Spinal cord (tissue), 10 donors: Measurements from ENCODE around the gene TBC1D22A. TPM values are rescaled to one million over a fixed set of nuclear protein-coding genes. Genes with fewer than 3 reads are reported as not detected.

ENCODE experiments used
- DNase-seq, 6 donors: peaks; one replicate each; pipeline versions ENCODE4 v3.0.0 to v3.0.0-alpha.2; 2013 to 2015; ENCODE audit warnings: low spot score in 6 of 6, low read depth in 4 of 6
- H3K27ac ChIP-seq: one replicate; pipeline ENCODE4 v1.5.1; 2013; ENCODE audit warnings: low read depth, low read length, control low read depth
- H3K27me3 ChIP-seq: one replicate; pipeline ENCODE4 v1.6.1; 2013; ENCODE audit warnings: low read length; ENCODE audit not compliant: control insufficient read depth, insufficient read depth
- H3K36me3 ChIP-seq: one replicate; pipeline ENCODE4 v1.6.1; 2013; ENCODE audit warnings: low read length; ENCODE audit not compliant: control insufficient read depth, insufficient read depth
- H3K4me1 ChIP-seq: one replicate; pipeline ENCODE4 v1.6.1; 2013; ENCODE audit warnings: low read length; ENCODE audit not compliant: control insufficient read depth, insufficient read depth
- H3K4me3 ChIP-seq: one replicate; pipeline ENCODE4 v1.5.1; 2013; ENCODE audit warnings: low read depth, low read length, control low read depth
- H3K9me3 ChIP-seq: one replicate; pipeline ENCODE4 v1.6.1; 2013; ENCODE audit warnings: low read length; ENCODE audit not compliant: control insufficient read depth, insufficient read depth
- WGBS: methylation state at CpG from one replicate; pipeline ENCODE4 v1.1.5; 2013; ENCODE audit warnings: missing lambda C conversion rate; ENCODE audit not compliant: insufficient coverage; 5-methylcytosine and 5-hydroxymethylcytosine counted together
- polyA plus RNA-seq, 2 donors: library from polyadenylated mRNA; unstranded; fragments of 120-200 nt; gene quantifications; one replicate each; pipeline ENCODE4 v1.2.1, GENCODE V29; 2013; ENCODE audit not compliant: insufficient read length in 2 of 2
- total RNA-seq, 2 donors: library from RNA; depleted of rRNA in 1 of 2; stranded (reverse); fragments of 120-200 nt in 1 of 2; fragments of >200 nt in 1 of 2; gene quantifications; one replicate each; pipeline versions ENCODE4 v1.2.3 to v1.2.4, GENCODE V29; 2013 to 2014
- donor health status: healthy.

TBC1D22A gene
- total and polyA plus RNA-seq, 4 donors: 7.1 to 14.6 (median 10.8) TPM

DNA sequence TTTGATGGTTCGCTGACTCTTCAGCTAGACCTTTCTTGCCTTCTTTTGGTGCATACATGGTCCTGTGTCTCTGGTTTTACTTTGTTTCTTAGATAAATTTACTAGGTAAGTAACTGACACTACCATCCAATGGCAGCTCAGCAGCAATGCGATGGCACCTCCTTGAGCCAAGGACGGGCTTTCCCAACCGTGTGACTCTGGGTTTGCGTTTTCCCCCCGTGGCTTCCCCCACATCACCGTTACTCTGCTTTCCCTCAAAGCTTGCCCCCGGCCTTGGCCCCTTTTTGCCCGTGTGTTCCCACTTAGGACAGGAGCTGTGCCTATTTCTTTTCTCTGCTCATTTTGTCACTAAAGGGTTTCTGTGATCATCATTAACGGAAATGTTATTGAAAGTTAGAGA lies 41.5 kb downstream of the TBC1D22A start:
- 84% methylated on average over 5 of the region's 10 CpGs for WGBS
- H3K36me3 ChIP-seq: peaks cover 36% of the 10 kb centered on the region
- DNase-seq: no peak
- H3K4me1 ChIP-seq: peaks cover 8% of the 10 kb centered on the region
- H3K4me3 ChIP-seq: no peak overlapping the region
- no peaks in the 10 kb centered on the region for H3K9me3 ChIP-seq
- H3K27ac ChIP-seq: no peak overlapping the region
- no peaks in the 10 kb centered on the region for H3K27me3 ChIP-seq

DNA sequence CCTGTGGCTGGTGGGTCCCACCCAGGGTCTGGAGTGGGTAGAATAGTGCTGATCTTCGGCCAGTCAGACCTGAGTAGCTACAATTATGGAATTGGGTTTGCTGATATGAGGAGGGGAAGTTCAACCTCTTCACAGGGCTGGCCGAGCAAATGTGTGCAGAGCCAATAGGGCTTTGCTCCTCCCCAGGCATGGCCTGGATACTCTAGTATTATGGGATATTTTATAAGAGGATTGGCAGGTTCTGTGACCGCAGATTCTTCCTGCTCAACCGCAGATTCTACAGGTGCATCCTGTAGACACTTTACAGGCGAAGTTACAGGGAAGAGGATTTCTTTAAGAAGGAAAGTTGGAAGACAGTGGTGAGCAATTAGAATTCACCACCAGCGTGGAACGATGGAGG lies 44.3 kb downstream of the TBC1D22A start:
- peaks cover 27% of the 10 kb centered on the region for H3K36me3 ChIP-seq
- H3K4me3 ChIP-seq: no peak overlapping the region
- H3K4me1 ChIP-seq: peaks cover 13% of the 10 kb centered on the region
- no peaks in the 10 kb centered on the region for H3K27me3 ChIP-seq
- no peak overlapping the region for H3K27ac ChIP-seq
- H3K9me3 ChIP-seq: no peaks in the 10 kb centered on the region
- whole genome bisulfite sequencing: 98% methylated on average over 7 of the region's 7 CpGs
- no peak for DNase-seq

DNA sequence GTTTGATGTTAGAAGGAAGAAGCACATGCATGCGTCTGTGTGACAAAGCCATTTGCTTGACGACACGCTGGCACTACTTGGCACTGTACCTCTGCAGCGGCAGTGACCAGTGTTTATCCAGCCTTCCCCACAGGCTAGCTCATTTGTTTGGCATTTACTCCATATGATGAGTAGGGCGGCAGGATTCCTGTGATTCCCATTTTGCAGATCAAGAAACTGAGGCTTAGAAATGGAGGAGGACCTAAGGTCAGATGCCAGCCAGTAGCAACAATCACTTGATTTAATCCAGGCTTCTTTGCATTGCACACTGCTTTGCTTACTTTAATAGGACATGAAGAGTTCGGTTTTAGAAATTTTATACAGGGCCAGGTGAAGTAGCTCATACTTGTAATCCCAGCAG lies 45.0 kb downstream of the TBC1D22A start:
- H3K4me1 ChIP-seq: peaks cover 20% of the 10 kb centered on the region
- H3K27ac ChIP-seq: no peak overlapping the region
- peaks cover 21% of the 10 kb centered on the region for H3K36me3 ChIP-seq
- H3K27me3 ChIP-seq: no peaks in the 10 kb centered on the region
- 73% methylated on average over 3 of the region's 6 CpGs for WGBS
- no peak for DNase-seq
- H3K9me3 ChIP-seq: no peaks in the 10 kb centered on the region
- H3K4me3 ChIP-seq: no peak overlapping the region

- Histone ChIP-seq H3K9me3 (no peaks in the 10 kb centered on the region), H3K27me3 (no peaks in the 10 kb centered on the region), H3K4me1 (peaks cover 24% of the 10 kb centered on the region), H3K4me3 (no peak overlapping the region), H3K27ac (no peak overlapping the region), H3K36me3 (peaks cover 11% of the 10 kb centered on the region)
- 100% methylated on average over 4 of the region's 17 CpGs for WGBS
- no peak for DNase-seq
Measured at GRCh38 chr22:46809153-46809885, 46.9 kb downstream of the TBC1D22A start.

GRCh38 chr22:46810856-46811786 lies 48.7 kb downstream of the TBC1D22A start:
- Histone ChIP-seq H3K36me3 (peaks cover 16% of the 10 kb centered on the region), H3K9me3 (no peaks in the 10 kb centered on the region), H3K27ac (no peak overlapping the region), H3K4me3 (no peak overlapping the region), H3K27me3 (no peaks in the 10 kb centered on the region), H3K4me1 (peaks cover 30% of the 10 kb centered on the region)
- WGBS: 95% methylated on average over 20 of the region's 21 CpGs
- peak in 1 of 6 donors; percentile 11 for DNase-seq

- no peaks in the 10 kb centered on the region for H3K9me3 ChIP-seq
- peaks cover 15% of the 10 kb centered on the region for H3K36me3 ChIP-seq
- H3K27me3 ChIP-seq: no peaks in the 10 kb centered on the region
- WGBS: 26% methylated on average over 9 of the region's 10 CpGs
- no peak overlapping the region for H3K27ac ChIP-seq
- H3K4me1 ChIP-seq: peaks cover 32% of the 10 kb centered on the region
- no peak overlapping the region for H3K4me3 ChIP-seq
- peak in 1 of 6 donors; percentile 45 for DNase-seq
Measured at GRCh38 chr22:46812034-46812605, 49.7 kb downstream of the TBC1D22A start.

- H3K27ac ChIP-seq: no peak overlapping the region
- H3K4me3 ChIP-seq: no peak overlapping the region
- 47% methylated on average over 8 of the region's 13 CpGs for WGBS
- peak in 1 of 6 donors; percentile 29 for DNase-seq
- H3K4me1 ChIP-seq: peaks cover 32% of the 10 kb centered on the region
- H3K36me3 ChIP-seq: peaks cover 13% of the 10 kb centered on the region
- no peaks in the 10 kb centered on the region for H3K27me3 ChIP-seq
- no peaks in the 10 kb centered on the region for H3K9me3 ChIP-seq
Measured at GRCh38 chr22:46812788-46813187, 50.3 kb downstream of the TBC1D22A start.

DNA sequence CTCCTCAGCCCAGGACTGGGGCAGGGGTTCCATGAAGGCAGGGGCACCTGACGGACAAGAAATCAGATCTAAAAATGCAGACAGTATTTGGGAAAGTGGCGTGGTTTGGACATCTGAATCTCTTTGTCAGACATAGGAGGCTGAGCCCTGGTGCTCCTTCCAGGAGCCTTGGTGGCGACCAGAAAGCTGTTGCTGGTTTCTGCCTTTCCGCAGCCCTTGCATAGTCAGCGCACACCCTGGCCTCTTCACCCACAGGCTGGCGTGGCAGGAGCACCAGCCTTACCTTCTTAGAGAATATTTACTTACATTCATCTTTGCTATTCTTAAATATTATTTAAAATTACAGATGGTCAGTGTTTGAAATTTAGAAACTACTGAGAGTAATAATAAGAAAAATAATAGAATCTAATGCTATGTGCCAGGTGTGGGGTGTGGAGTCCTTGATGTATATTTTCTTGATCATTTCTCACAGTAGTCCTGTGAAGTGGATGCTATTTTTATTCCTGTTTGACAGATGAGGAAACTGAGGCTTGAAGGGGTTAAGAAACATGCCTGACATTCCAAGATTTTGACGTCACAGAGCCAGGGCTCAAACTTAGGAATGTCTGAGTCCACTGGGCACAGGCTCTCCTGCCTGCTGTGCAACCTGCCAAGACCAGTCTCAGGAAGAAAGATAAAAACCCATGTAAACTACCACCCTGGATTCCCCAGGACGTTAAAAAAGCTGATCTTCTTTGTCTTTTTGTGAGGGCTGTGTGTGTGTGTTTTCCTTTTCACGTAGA lies 51.6 kb downstream of the TBC1D22A start:
- DNase-seq: no peak
- Histone ChIP-seq H3K27me3 (no peaks in the 10 kb centered on the region), H3K4me1 (peaks cover 32% of the 10 kb centered on the region), H3K4me3 (no peak overlapping the region), H3K36me3 (peaks cover 10% of the 10 kb centered on the region), H3K27ac (no peak overlapping the region), H3K9me3 (no peaks in the 10 kb centered on the region)
- WGBS: 82% methylated on average over 5 of the region's 9 CpGs

DNA sequence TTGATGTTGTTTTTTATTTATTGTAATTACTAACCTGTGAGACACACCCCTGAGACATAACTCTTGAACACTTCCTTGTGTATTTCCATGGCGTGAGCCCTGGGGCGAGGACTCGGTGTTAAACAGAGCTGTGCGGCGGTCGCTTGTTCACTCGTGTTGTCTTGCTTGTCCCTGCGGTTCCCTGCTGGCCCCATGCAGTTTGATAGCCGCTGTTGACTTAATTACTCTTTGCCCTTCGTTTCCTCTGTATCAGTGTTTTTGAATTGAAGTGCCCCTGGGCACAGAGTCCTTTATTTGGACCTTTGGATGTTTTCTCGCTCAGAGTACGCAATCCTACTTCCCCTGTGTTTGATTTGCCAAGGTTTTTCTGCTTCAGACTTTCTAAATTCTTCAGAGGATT lies 52.7 kb downstream of the TBC1D22A start:
- Histone ChIP-seq H3K4me1 (peaks cover 32% of the 10 kb centered on the region), H3K36me3 (peaks cover 5% of the 10 kb centered on the region), H3K4me3 (no peak overlapping the region), H3K9me3 (no peaks in the 10 kb centered on the region), H3K27ac (no peak overlapping the region), H3K27me3 (no peaks in the 10 kb centered on the region)
- 72% methylated on average over 12 of the region's 12 CpGs for WGBS
- no peak for DNase-seq
